ENCODE results near the gene SLC25A23. TPM values are rescaled to one million over a fixed set of nuclear protein-coding genes. Genes with fewer than 3 reads are reported as not detected.

The SLC25A23 gene
- total and polyA plus RNA-seq, 10 of the 15 experiments (the other 5 are each of a cell fraction or from before 2014, with no cell fraction given) = 10.2 to 85.8 (median 50.0) TPM

DNA sequence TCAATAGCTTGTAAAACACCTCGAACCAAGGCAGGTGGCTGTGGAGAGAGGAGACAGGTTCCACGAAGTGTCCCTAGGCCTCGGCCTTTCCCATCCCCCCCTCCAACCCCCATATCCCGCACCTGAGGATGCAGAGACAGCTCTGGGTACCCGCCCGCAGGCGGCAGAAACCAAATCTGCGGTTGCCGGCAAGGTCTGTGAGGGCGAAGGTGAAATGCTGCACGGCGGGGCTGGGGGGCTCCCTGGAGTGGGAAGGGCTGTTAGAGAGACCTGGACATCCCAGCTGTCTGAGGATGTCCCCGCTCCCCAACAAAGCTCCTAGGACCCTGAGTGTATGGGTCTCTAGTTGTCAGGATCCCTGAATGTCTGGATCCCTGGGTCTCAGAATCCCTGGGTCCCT lies 19.2 kb upstream of the SLC25A23 start:
- Histone ChIP-seq H3K4me3 (no peak overlapping the region), H3K27ac (ENCODE audit: control insufficient read depth, insufficient read depth) (no peak overlapping the region), H4K20me1 (ENCODE audit: control insufficient read depth, insufficient read depth) (no peaks in the 10 kb centered on the region), H3K27me3 (replicated peaks in 1 of 2; ENCODE audit: control insufficient read depth in 2 of 2, insufficient read depth in 2 of 2, low read length in 1 of 2) (no peaks in the 10 kb centered on the region), H3K9me3 (replicated peaks; ENCODE audit: control insufficient read depth, insufficient read depth, low read length) (no peaks in the 10 kb centered on the region; the same call in 2 of the 3 replicates), H2AFZ (ENCODE audit: control insufficient read depth, low read depth, low read length) (no peak overlapping the region), H3K79me2 (ENCODE audit: control insufficient read depth, insufficient read depth, low read length) (peaks cover 16% of the 10 kb centered on the region), H3K4me2 (ENCODE audit: control insufficient read depth, insufficient read depth) (no peak overlapping the region), H3K4me1 (ENCODE audit: control insufficient read depth, insufficient read depth, low read length) (peaks cover 10% of the 10 kb centered on the region), H3K9ac (ENCODE audit: control insufficient read depth, insufficient read depth, low read length) (no peak overlapping the region), H3K36me3 (ENCODE audit: control insufficient read depth in 2 of 2, insufficient read depth in 2 of 2, low read length in 1 of 2) (peaks cover 8 to 17% of the 10 kb centered on the region in 2 experiments; a peak in 3 of 4 replicates)
- ChIA-PET CTCF (no interaction called here), RAD21 (ENCODE audit: unreplicated experiment) (no interaction called here), SMC1A (ENCODE audit: uncharacterized antibody, unreplicated experiment) (no interaction called here), POLR2A (interaction anchor here (0.6 to 1.0 kb wide), 2 partner anchors 11 to 50 kb away, joined by 4 read pairs; no protein-coding TSS in a partner anchor)
- FAIRE-seq = no peak
- no peak for ATAC-seq
- in situ Hi-C loops (cut with MboI) (no loop called here), intact Hi-C loops (cut with micrococcal nuclease; ENCODE audit: unreplicated experiment) (no loop called here)
- no peak for DNase-seq (ENCODE audit: low read depth, low spot score)
- BruUV-seq (replicated peaks) = no TSS peak
- WGBS (ENCODE audit: insufficient coverage, insufficient replicate concordance, low lambda C conversion rate, missing lambda C conversion rate) = 92% methylated on average over 13 of the region's 13 CpGs
- no peak for TF ChIP-seq BHLHE40 (IDR thresholded peaks at IDR 0.05; ENCODE audit: borderline replicate concordance in 1 of 2, low read depth in 2 of 2, low read length in 1 of 2)
- TF ChIP-seq RUNX3 (IDR thresholded peaks at IDR 0.05; ENCODE audit: low read length) = no peak
- TF ChIP-seq, protein P1, sequence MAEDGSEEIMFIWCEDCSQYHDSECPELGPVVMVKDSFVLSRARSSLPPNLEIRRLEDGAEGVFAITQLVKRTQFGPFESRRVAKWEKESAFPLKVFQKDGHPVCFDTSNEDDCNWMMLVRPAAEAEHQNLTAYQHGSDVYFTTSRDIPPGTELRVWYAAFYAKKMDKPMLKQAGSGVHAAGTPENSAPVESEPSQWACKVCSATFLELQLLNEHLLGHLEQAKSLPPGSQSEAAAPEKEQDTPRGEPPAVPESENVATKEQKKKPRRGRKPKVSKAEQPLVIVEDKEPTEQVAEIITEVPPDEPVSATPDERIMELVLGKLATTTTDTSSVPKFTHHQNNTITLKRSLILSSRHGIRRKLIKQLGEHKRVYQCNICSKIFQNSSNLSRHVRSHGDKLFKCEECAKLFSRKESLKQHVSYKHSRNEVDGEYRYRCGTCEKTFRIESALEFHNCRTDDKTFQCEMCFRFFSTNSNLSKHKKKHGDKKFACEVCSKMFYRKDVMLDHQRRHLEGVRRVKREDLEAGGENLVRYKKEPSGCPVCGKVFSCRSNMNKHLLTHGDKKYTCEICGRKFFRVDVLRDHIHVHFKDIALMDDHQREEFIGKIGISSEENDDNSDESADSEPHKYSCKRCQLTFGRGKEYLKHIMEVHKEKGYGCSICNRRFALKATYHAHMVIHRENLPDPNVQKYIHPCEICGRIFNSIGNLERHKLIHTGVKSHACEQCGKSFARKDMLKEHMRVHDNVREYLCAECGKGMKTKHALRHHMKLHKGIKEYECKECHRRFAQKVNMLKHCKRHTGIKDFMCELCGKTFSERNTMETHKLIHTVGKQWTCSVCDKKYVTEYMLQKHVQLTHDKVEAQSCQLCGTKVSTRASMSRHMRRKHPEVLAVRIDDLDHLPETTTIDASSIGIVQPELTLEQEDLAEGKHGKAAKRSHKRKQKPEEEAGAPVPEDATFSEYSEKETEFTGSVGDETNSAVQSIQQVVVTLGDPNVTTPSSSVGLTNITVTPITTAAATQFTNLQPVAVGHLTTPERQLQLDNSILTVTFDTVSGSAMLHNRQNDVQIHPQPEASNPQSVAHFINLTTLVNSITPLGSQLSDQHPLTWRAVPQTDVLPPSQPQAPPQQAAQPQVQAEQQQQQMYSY (CRISPR knock-in tag; IDR thresholded peaks at IDR 0.05) = no peak
- TF ChIP-seq, protein P2, sequence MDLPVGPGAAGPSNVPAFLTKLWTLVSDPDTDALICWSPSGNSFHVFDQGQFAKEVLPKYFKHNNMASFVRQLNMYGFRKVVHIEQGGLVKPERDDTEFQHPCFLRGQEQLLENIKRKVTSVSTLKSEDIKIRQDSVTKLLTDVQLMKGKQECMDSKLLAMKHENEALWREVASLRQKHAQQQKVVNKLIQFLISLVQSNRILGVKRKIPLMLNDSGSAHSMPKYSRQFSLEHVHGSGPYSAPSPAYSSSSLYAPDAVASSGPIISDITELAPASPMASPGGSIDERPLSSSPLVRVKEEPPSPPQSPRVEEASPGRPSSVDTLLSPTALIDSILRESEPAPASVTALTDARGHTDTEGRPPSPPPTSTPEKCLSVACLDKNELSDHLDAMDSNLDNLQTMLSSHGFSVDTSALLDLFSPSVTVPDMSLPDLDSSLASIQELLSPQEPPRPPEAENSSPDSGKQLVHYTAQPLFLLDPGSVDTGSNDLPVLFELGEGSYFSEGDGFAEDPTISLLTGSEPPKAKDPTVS (IDR thresholded peaks at IDR 0.05; ENCODE audit: low read depth, low read length) = no peak
- TF ChIP-seq, protein P3, sequence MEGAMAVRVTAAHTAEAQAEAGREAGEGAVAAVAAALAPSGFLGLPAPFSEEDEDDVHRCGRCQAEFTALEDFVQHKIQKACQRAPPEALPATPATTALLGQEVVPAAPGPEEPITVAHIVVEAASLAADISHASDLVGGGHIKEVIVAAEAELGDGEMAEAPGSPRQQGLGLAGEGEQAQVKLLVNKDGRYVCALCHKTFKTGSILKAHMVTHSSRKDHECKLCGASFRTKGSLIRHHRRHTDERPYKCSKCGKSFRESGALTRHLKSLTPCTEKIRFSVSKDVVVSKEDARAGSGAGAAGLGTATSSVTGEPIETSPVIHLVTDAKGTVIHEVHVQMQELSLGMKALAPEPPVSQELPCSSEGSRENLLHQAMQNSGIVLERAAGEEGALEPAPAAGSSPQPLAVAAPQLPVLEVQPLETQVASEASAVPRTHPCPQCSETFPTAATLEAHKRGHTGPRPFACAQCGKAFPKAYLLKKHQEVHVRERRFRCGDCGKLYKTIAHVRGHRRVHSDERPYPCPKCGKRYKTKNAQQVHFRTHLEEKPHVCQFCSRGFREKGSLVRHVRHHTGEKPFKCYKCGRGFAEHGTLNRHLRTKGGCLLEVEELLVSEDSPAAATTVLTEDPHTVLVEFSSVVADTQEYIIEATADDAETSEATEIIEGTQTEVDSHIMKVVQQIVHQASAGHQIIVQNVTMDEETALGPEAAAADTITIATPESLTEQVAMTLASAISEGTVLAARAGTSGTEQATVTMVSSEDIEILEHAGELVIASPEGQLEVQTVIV (IDR thresholded peaks at IDR 0.05; ENCODE audit: borderline replicate concordance, partially characterized antibody) = no peak
- TF ChIP-seq, protein P4, sequence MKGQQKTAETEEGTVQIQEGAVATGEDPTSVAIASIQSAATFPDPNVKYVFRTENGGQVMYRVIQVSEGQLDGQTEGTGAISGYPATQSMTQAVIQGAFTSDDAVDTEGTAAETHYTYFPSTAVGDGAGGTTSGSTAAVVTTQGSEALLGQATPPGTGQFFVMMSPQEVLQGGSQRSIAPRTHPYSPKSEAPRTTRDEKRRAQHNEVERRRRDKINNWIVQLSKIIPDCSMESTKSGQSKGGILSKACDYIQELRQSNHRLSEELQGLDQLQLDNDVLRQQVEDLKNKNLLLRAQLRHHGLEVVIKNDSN (IDR thresholded peaks at IDR 0.05; ENCODE audit: borderline replicate concordance, extremely low read length, insufficient read depth, low read depth, low read length) = no peak
- no peak for TF ChIP-seq SP1 (IDR thresholded peaks at IDR 0.05; ENCODE audit: low read depth, low read length)
- no peak for TF ChIP-seq SUZ12 (IDR thresholded peaks at IDR 0.05; ENCODE audit: unreplicated experiment)
- no peak for TF ChIP-seq EZH2 (IDR thresholded peaks at IDR 0.05; ENCODE audit: borderline replicate concordance, control insufficient read depth, low read depth, low read length)
- TF ChIP-seq SREBF1 (IDR thresholded peaks at IDR 0.05; ENCODE audit: low read length) = no peak
- TF ChIP-seq NFYA (IDR thresholded peaks at IDR 0.05; ENCODE audit: borderline replicate concordance, low read depth, low read length) = no peak
- TF ChIP-seq RBBP5 (conservative IDR thresholded peaks at IDR 0.05) = no peak
- TF ChIP-seq JUNB (IDR thresholded peaks at IDR 0.05) = no peak
- no peak for TF ChIP-seq LARP7 (IDR thresholded peaks at IDR 0.05)
- no peak for TF ChIP-seq CHD2 (IDR thresholded peaks at IDR 0.05; ENCODE audit: borderline replicate concordance, low read depth, low read length)
